ENCODE data around the gene FXR1.

The FXR1 gene

GRCh38 chr3:181006541-181006940 is 94.1 kb downstream of the FXR1 start:
- Histone ChIP-seq H3K36me3 (ENCODE audit: insufficient read depth, low read length) (no peaks in the 10 kb centered on the region), H3K27ac (no peak overlapping the region), H3K9me3 (ENCODE audit: low read depth, low read length) (no peaks in the 10 kb centered on the region; the same call in 1 of the 2 replicates), H3K4me3 (no peak overlapping the region), H3K9ac (ENCODE audit: insufficient read length) (no peak overlapping the region)
- no peak for DNase-seq (ENCODE audit: low read depth, low spot score)
- TF ChIP-seq FOXP2 (optimal IDR thresholded peaks at IDR 0.05; ENCODE audit: control extremely low read depth, extremely low read length, insufficient read depth) (no peak), POLR2AphosphoS5 (IDR thresholded peaks at IDR 0.05; ENCODE audit: borderline replicate concordance, low read depth, low read length) (no peak), EZH2 (IDR thresholded peaks at IDR 0.05) (no peak)

DNA sequence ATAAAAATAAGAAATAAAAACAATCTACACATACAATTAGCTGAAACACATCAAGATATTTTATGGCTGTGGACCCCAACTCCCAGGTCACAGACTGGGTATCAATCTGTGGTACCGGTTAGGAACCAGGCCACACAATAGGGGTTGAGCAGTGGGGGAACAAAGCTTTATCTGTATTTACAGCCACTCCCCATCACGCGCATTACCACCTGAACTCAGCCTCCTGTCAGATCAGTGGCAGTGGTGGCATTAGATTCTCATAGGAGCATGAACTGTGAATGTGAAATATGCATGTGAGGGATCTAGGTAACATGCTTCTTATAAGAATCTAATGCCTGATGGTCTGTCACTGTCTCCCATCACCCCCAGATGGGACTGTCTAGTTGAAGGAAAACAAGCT is 94.8 kb downstream of the FXR1 start:
- no peak overlapping the region for H3K27ac ChIP-seq
- DNase-seq (ENCODE audit: low read depth, low spot score): no peak
- TF ChIP-seq EZH2 (IDR thresholded peaks at IDR 0.05) (no peak), POLR2AphosphoS5 (IDR thresholded peaks at IDR 0.05; ENCODE audit: borderline replicate concordance, low read depth, low read length) (no peak), FOXP2 (optimal IDR thresholded peaks at IDR 0.05; ENCODE audit: control extremely low read depth, extremely low read length, insufficient read depth) (no peak)
- H3K9me3 ChIP-seq (ENCODE audit: low read depth, low read length): no peaks in the 10 kb centered on the region; the same call in 1 of the 2 replicates
- no peak overlapping the region for H3K4me3 ChIP-seq
- H3K9ac ChIP-seq (ENCODE audit: insufficient read length): no peak overlapping the region
- no peaks in the 10 kb centered on the region for H3K36me3 ChIP-seq (ENCODE audit: insufficient read depth, low read length)

GRCh38 chr3:181008796-181009195 is 96.3 kb downstream of the FXR1 start:
- no peak for TF ChIP-seq POLR2AphosphoS5 (IDR thresholded peaks at IDR 0.05; ENCODE audit: borderline replicate concordance, low read depth, low read length)
- TF ChIP-seq FOXP2 (optimal IDR thresholded peaks at IDR 0.05; ENCODE audit: control extremely low read depth, extremely low read length, insufficient read depth): no peak
- TF ChIP-seq EZH2 (IDR thresholded peaks at IDR 0.05): no peak
- Histone ChIP-seq H3K36me3 (ENCODE audit: insufficient read depth, low read length) (no peaks in the 10 kb centered on the region), H3K4me3 (no peak overlapping the region), H3K27ac (no peak overlapping the region), H3K9me3 (ENCODE audit: low read depth, low read length) (no peaks in the 10 kb centered on the region), H3K9ac (ENCODE audit: insufficient read length) (no peak overlapping the region)
- no peak for DNase-seq (ENCODE audit: low read depth, low spot score)

DNA sequence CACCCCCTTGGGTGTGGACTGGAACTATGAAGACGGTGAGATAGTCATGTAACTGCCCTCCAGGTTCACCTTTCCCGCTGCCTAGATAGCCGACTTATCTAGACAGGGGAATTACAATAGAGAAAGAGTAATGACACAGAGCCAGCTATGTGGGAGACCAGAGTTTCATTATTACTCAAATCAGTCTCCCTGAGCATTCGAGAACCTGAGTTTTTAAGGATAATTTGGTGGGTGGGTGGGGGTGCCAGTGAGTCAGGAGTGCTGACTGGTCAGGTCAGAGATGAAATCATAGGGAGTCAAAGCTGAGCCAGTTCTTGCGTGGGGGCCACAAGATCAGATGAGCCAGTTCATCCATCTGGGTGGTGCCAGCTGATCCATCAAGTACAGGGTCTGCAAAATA is 96.8 kb downstream of the FXR1 start:
- no peak for DNase-seq (ENCODE audit: low read depth, low spot score)
- no peak overlapping the region for H3K27ac ChIP-seq
- no peak for TF ChIP-seq FOXP2 (optimal IDR thresholded peaks at IDR 0.05; ENCODE audit: control extremely low read depth, extremely low read length, insufficient read depth)
- TF ChIP-seq EZH2 (IDR thresholded peaks at IDR 0.05): no peak
- no peak for TF ChIP-seq POLR2AphosphoS5 (IDR thresholded peaks at IDR 0.05; ENCODE audit: borderline replicate concordance, low read depth, low read length)

GRCh38 chr3:181017690-181018089 is 105.2 kb downstream of the FXR1 start:
- TF ChIP-seq FOXP2 (optimal IDR thresholded peaks at IDR 0.05; ENCODE audit: control extremely low read depth, extremely low read length, insufficient read depth): no peak
- no peak for TF ChIP-seq EZH2 (IDR thresholded peaks at IDR 0.05)
- TF ChIP-seq POLR2AphosphoS5 (IDR thresholded peaks at IDR 0.05; ENCODE audit: borderline replicate concordance, low read depth, low read length): no peak
- no peaks in the 10 kb centered on the region for H3K36me3 ChIP-seq (ENCODE audit: insufficient read depth, low read length)
- DNase-seq (ENCODE audit: low read depth, low spot score): no peak
- H3K4me3 ChIP-seq: no peak overlapping the region
- H3K9ac ChIP-seq (ENCODE audit: insufficient read length): no peak overlapping the region
- no peak overlapping the region for H3K27ac ChIP-seq
- H3K9me3 ChIP-seq (ENCODE audit: low read depth, low read length): no peaks in the 10 kb centered on the region

More for the DNA sequence above, 96.8 kb downstream of the FXR1 start:
- Histone ChIP-seq H3K4me3 (no peak overlapping the region), H3K36me3 (ENCODE audit: insufficient read depth, low read length) (no peaks in the 10 kb centered on the region), H3K9ac (ENCODE audit: insufficient read length) (no peak overlapping the region), H3K9me3 (ENCODE audit: low read depth, low read length) (no peaks in the 10 kb centered on the region)

GRCh38 chr3:181025204-181025603 is 112.7 kb downstream of the FXR1 start:
- TF ChIP-seq FOXP2 (optimal IDR thresholded peaks at IDR 0.05; ENCODE audit: control extremely low read depth, extremely low read length, insufficient read depth) (no peak), POLR2AphosphoS5 (IDR thresholded peaks at IDR 0.05; ENCODE audit: borderline replicate concordance, low read depth, low read length) (no peak), EZH2 (IDR thresholded peaks at IDR 0.05) (no peak)
- no peak overlapping the region for H3K27ac ChIP-seq
- H3K9me3 ChIP-seq (ENCODE audit: low read depth, low read length): no peaks in the 10 kb centered on the region
- H3K4me3 ChIP-seq: no peak overlapping the region
- H3K36me3 ChIP-seq (ENCODE audit: insufficient read depth, low read length): no peaks in the 10 kb centered on the region
- H3K9ac ChIP-seq (ENCODE audit: insufficient read length): no peak overlapping the region
- DNase-seq (ENCODE audit: low read depth, low spot score): no peak

- no peaks in the 10 kb centered on the region for H3K36me3 ChIP-seq (ENCODE audit: insufficient read depth, low read length)
- DNase-seq (ENCODE audit: low read depth, low spot score): no peak
- no peak overlapping the region for H3K9ac ChIP-seq (ENCODE audit: insufficient read length)
- H3K27ac ChIP-seq: no peak overlapping the region
- H3K4me3 ChIP-seq: no peak overlapping the region
- no peak for TF ChIP-seq FOXP2 (optimal IDR thresholded peaks at IDR 0.05; ENCODE audit: control extremely low read depth, extremely low read length, insufficient read depth)
- TF ChIP-seq EZH2 (IDR thresholded peaks at IDR 0.05): no peak
- no peak for TF ChIP-seq POLR2AphosphoS5 (IDR thresholded peaks at IDR 0.05; ENCODE audit: borderline replicate concordance, low read depth, low read length)
- no peaks in the 10 kb centered on the region for H3K9me3 ChIP-seq (ENCODE audit: low read depth, low read length)
Observed at GRCh38 chr3:181030948-181031347, 118.5 kb downstream of the FXR1 start.
